ENCODE data around the gene PRDM8. TPM values are rescaled to one million over a fixed set of nuclear protein-coding genes. Genes with fewer than 3 reads are reported as not detected.
"Not testable (repeated sequence)": the region's sequence is repeated elsewhere in the genome, so short reads cannot be mapped to it uniquely, and the experiment has no call there.

PRDM8 gene
- total RNA-seq, 1 donor from 2014 or later = 1.6 TPM

GRCh38 chr4:80171251-80171650, 26.1 kb upstream of the PRDM8 start:
- Histone ChIP-seq H3K27me3 (ENCODE audit: low read depth) (no peaks in the 10 kb centered on the region), H3K4me3 (no peak overlapping the region), H3K4me1 (no peaks in the 10 kb centered on the region), H3K27ac (no peak overlapping the region), H3K36me3 (no peaks in the 10 kb centered on the region), H3K9me3 (no peaks in the 10 kb centered on the region)
- ATAC-seq (no peak), DNase-seq (no peak)
- TF ChIP-seq, protein P1, sequence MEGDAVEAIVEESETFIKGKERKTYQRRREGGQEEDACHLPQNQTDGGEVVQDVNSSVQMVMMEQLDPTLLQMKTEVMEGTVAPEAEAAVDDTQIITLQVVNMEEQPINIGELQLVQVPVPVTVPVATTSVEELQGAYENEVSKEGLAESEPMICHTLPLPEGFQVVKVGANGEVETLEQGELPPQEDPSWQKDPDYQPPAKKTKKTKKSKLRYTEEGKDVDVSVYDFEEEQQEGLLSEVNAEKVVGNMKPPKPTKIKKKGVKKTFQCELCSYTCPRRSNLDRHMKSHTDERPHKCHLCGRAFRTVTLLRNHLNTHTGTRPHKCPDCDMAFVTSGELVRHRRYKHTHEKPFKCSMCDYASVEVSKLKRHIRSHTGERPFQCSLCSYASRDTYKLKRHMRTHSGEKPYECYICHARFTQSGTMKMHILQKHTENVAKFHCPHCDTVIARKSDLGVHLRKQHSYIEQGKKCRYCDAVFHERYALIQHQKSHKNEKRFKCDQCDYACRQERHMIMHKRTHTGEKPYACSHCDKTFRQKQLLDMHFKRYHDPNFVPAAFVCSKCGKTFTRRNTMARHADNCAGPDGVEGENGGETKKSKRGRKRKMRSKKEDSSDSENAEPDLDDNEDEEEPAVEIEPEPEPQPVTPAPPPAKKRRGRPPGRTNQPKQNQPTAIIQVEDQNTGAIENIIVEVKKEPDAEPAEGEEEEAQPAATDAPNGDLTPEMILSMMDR (IDR thresholded peaks at IDR 0.05) = no peak
- intact Hi-C loops (cut with DNase I) = no loop called here

GRCh38 chr4:80171656-80172055, 25.6 kb upstream of the PRDM8 start:
- no peaks in the 10 kb centered on the region for H3K4me1 ChIP-seq
- H3K27ac ChIP-seq = no peak overlapping the region
- ATAC-seq = no peak
- no peak overlapping the region for H3K4me3 ChIP-seq
- DNase-seq = no peak
- no peaks in the 10 kb centered on the region for H3K36me3 ChIP-seq
- no peaks in the 10 kb centered on the region for H3K27me3 ChIP-seq (ENCODE audit: low read depth)
- H3K9me3 ChIP-seq = no peaks in the 10 kb centered on the region
- intact Hi-C loops (cut with DNase I) = no loop called here
- TF ChIP-seq, protein P1 (IDR thresholded peaks at IDR 0.05) = no peak

GRCh38 chr4:80172203-80172602, 25.1 kb upstream of the PRDM8 start:
- no peaks in the 10 kb centered on the region for H3K27me3 ChIP-seq (ENCODE audit: low read depth)
- TF ChIP-seq, protein P1 (IDR thresholded peaks at IDR 0.05) = no peak
- H3K4me3 ChIP-seq = no peak overlapping the region
- H3K36me3 ChIP-seq = no peaks in the 10 kb centered on the region
- no peaks in the 10 kb centered on the region for H3K9me3 ChIP-seq
- no peaks in the 10 kb centered on the region for H3K4me1 ChIP-seq
- intact Hi-C loops (cut with DNase I) = no loop called here
- DNase-seq (no peak), ATAC-seq (no peak)
- H3K27ac ChIP-seq = no peak overlapping the region

GRCh38 chr4:80173401-80173800, 23.9 kb upstream of the PRDM8 start:
- ATAC-seq (no peak), DNase-seq (no peak)
- H3K27ac ChIP-seq = no peak overlapping the region
- H3K9me3 ChIP-seq = no peaks in the 10 kb centered on the region
- no peaks in the 10 kb centered on the region for H3K4me1 ChIP-seq
- TF ChIP-seq, protein P1 (IDR thresholded peaks at IDR 0.05) = no peak
- no peaks in the 10 kb centered on the region for H3K36me3 ChIP-seq
- no peaks in the 10 kb centered on the region for H3K27me3 ChIP-seq (ENCODE audit: low read depth)
- no peak overlapping the region for H3K4me3 ChIP-seq
- intact Hi-C loops (cut with DNase I) = no loop called here

- TF ChIP-seq, protein P1 (IDR thresholded peaks at IDR 0.05) = no peak
- no peak overlapping the region for H3K27ac ChIP-seq
- no peak overlapping the region for H3K4me3 ChIP-seq
- DNase-seq (no peak), ATAC-seq (no peak)
- no peaks in the 10 kb centered on the region for H3K27me3 ChIP-seq (ENCODE audit: low read depth)
- no peaks in the 10 kb centered on the region for H3K36me3 ChIP-seq
- intact Hi-C loops (cut with DNase I) = no loop called here
- H3K4me1 ChIP-seq = no peaks in the 10 kb centered on the region
- peaks cover 2% of the 10 kb centered on the region for H3K9me3 ChIP-seq
Measured at GRCh38 chr4:80173841-80174240, 23.5 kb upstream of the PRDM8 start.

DNA sequence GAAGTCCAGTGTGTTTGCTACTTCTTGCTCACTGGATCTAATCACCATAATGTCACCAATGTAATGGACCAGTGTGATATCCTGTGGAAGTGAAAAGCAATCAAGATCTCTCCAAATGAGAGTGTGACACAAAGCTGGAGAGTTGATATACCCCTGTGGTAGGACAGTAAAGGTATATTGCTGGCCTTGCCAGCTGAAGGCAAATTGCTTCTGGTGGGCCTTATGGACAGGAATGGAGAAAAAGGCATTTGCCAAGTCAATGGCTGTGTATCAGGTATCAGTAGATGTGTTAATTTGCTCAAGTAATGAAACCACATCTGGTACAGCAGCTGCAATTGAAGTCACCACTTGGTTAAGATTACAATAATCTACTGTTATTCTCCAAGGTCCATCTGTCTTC, 19.5 kb upstream of the PRDM8 start:
- H3K27me3 ChIP-seq (ENCODE audit: low read depth); intact Hi-C loops (cut with DNase I); H3K4me3 ChIP-seq; H3K4me1 ChIP-seq; H3K9me3 ChIP-seq; DNase-seq; H3K27ac ChIP-seq; H3K36me3 ChIP-seq; ATAC-seq: not testable (repeated sequence)

All from lower lobe of right lung (tissue), 2 donors.